K562 (cell line): ENCODE data around the gene MYADM.

Experiments used
- BCLAF1 ChIP-seq, 2 experiments: fragments of 450-650 bp in 1 of 2; IDR thresholded peaks; 2 replicates each; pipeline ENCODE4 v1.6.1; 2011 to 2017; ENCODE audit warnings: low read depth in 2 of 2, antibody characterized with exemption in 1 of 2, borderline replicate concordance in 1 of 2, low read length in 1 of 2, mild to moderate bottlenecking in 1 of 2, mixed read lengths in 1 of 2; ENCODE audit not compliant: control insufficient read depth in 1 of 2
- CHCHD3 ChIP-seq: fragments of 250-450 bp; sonication (Bioruptor Pico); IDR thresholded peaks from 2 replicates; pipeline ENCODE4 v2.1.2; 2022; ENCODE audit warnings: mild to moderate bottlenecking
- CTCF ChIP-seq, 3 experiments: IDR thresholded peaks in 2 of 3; conservative IDR thresholded peaks in 1 of 3; 2 replicates each; pipeline ENCODE4 v1.5.1; 2011 to 2012; ENCODE audit warnings: low read length in 3 of 3, mild to moderate bottlenecking in 3 of 3, control low read depth in 2 of 3, improper control_type of control experiment in 1 of 3, inconsistent platforms in 1 of 3, low read depth in 1 of 3, mixed read lengths in 1 of 3, moderate library complexity in 1 of 3; ENCODE audit not compliant: insufficient read depth in 2 of 3
- EZH2 ChIP-seq: IDR thresholded peaks from 2 replicates; pipeline ENCODE4 v1.6.1; 2012; ENCODE audit warnings: low read depth, mild to moderate bottlenecking, inconsistent platforms, low read length, borderline replicate concordance
- PHF21A ChIP-seq: fragments of 450-650 bp; IDR thresholded peaks from 2 replicates; pipeline ENCODE4 v1.6.1; 2017; ENCODE audit warnings: low read depth, borderline replicate concordance
- POLR2A ChIP-seq: fragments of 450-650 bp; conservative IDR thresholded peaks from 2 replicates; pipeline ENCODE4 v1.6.1; 2016
- RAD21 ChIP-seq, 2 experiments: fragments of 250-450 bp in 1 of 2; fragments of 450-650 bp in 1 of 2; sonication (Bioruptor Pico) in 1 of 2; formaldehyde crosslinking in 1 of 2; IDR thresholded peaks in 1 of 2; conservative IDR thresholded peaks in 1 of 2; 2 replicates each; pipeline versions ENCODE4 v1.4.0 to v1.8.0; 2020 to 2022; ENCODE audit warnings: mild to moderate bottlenecking in 2 of 2, moderate library complexity in 1 of 2
- RBM15 ChIP-seq: fragments of 200-400 bp; formaldehyde crosslinking; IDR thresholded peaks from 2 replicates; pipeline ENCODE4 v1.6.1; 2018; ENCODE audit warnings: mild to moderate bottlenecking, low read length, moderate library complexity; ENCODE audit not compliant: insufficient read depth
- SNRNP70 ChIP-seq: fragments of 200-400 bp; formaldehyde crosslinking; optimal IDR thresholded peaks from 2 replicates; pipeline ENCODE3; 2017; ENCODE audit warnings: low read depth, low read length
- SRSF9 ChIP-seq: fragments of 200-400 bp; formaldehyde crosslinking; IDR thresholded peaks from 2 replicates; pipeline ENCODE4 v1.6.1; 2017; ENCODE audit warnings: low read depth, low read length, borderline replicate concordance
- U2AF1 ChIP-seq: fragments of 200-400 bp; formaldehyde crosslinking; optimal IDR thresholded peaks from 2 replicates; pipeline ENCODE3; 2017; ENCODE audit warnings: mild to moderate bottlenecking, low read depth, low read length, moderate library complexity
- ZBTB7A ChIP-seq: IDR thresholded peaks from 2 replicates; pipeline ENCODE4 v1.6.1; 2011; ENCODE audit warnings: low read depth, mild to moderate bottlenecking, low read length, moderate library complexity, borderline replicate concordance; ENCODE audit not compliant: control insufficient read depth
- ZSCAN29 ChIP-seq: fragments of 450-650 bp; IDR thresholded peaks from 2 replicates; pipeline ENCODE4 v1.6.1; 2017
- TF ChIP-seq, protein P1 (sequence below): sonication (generic); formaldehyde crosslinking; IDR thresholded peaks from 2 replicates; pipeline ENCODE4 v1.8.0; 2022; ENCODE audit warnings: mild to moderate bottlenecking, low read depth, missing genetic modification reagents

GRCh38 chr19:53875602-53876325 lies 8.1 kb downstream of the MYADM start:
- no peak for TF ChIP-seq RAD21 (CRISPR knock-in tag; conservative IDR thresholded peaks at IDR 0.05 in 1 of 2, IDR thresholded peaks at IDR 0.05 in 1 of 2)
- no peak for TF ChIP-seq ZSCAN29
- TF ChIP-seq CTCF (IDR thresholded peaks at IDR 0.05 in 2 of 3, conservative IDR thresholded peaks at IDR 0.05 in 1 of 3; ENCODE audit: insufficient read depth in 2 of 3, low read depth in 1 of 3, low read length in 3 of 3) = no peak
- no peak for TF ChIP-seq ZBTB7A
- no peak for TF ChIP-seq RBM15
- no peak for TF ChIP-seq PHF21A
- TF ChIP-seq SNRNP70 = no peak
- TF ChIP-seq, protein P1, sequence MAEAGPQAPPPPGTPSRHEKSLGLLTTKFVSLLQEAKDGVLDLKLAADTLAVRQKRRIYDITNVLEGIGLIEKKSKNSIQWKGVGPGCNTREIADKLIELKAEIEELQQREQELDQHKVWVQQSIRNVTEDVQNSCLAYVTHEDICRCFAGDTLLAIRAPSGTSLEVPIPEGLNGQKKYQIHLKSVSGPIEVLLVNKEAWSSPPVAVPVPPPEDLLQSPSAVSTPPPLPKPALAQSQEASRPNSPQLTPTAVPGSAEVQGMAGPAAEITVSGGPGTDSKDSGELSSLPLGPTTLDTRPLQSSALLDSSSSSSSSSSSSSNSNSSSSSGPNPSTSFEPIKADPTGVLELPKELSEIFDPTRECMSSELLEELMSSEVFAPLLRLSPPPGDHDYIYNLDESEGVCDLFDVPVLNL (CRISPR knock-in tag) = no peak
- no peak for TF ChIP-seq BCLAF1 (IDR thresholded peaks at IDR 0.05; ENCODE audit: borderline replicate concordance in 1 of 2, control insufficient read depth in 1 of 2, low read depth in 2 of 2, low read length in 1 of 2)
- TF ChIP-seq CHCHD3 (CRISPR knock-in tag) = no peak
- TF ChIP-seq U2AF1 = no peak
- no peak for TF ChIP-seq EZH2
- TF ChIP-seq SRSF9 = no peak
- TF ChIP-seq POLR2A = peak; percentile 33
